HCT116 (cell line): ENCODE data around the gene ASAP3. TPM values are rescaled to one million over a fixed set of nuclear protein-coding genes. Genes with fewer than 3 reads are reported as not detected.

ENCODE experiments used
- ATAC-seq: fragments of 200-7000 bp; cut with Tn5 transposase; 2 replicates; pipeline ENCODE4 v1.9.1; 2020; ENCODE audit warnings: mild to moderate bottlenecking, moderate library complexity
- BruUV-seq: library from RNA; stranded (reverse); fragments of 400-500 nt; replicated peaks from 2 replicates; lab custom pipeline; 2021; lab: Mats Ljungman, UMichigan
- CTCF ChIA-PET: fragments of 300-600 bp; sonication (Branson Sonifier 250); formaldehyde crosslinking; loops from one replicate; lab custom pipeline; 2021; ENCODE audit warnings: antibody characterized with exemption; lab: Charles Lee
- POLR2A ChIA-PET: fragments of 300-600, 350-600 bp; sonication (Branson Sonifier 250); formaldehyde crosslinking; loops from one replicate; lab custom pipeline; 2021; ENCODE audit warnings: antibody characterized with exemption; lab: Charles Lee
- RAD21 ChIA-PET, 2 experiments: fragments of 300-600 bp; sonication (Branson Sonifier 250); formaldehyde crosslinking; loops; one replicate each; lab custom pipeline; 2023; ENCODE audit warnings: low total read pairs in 2 of 2; ENCODE audit not compliant: uncharacterized antibody in 2 of 2, unreplicated experiment in 2 of 2, low non-redundant PET in 1 of 2; lab: Charles Lee
- DNase-seq: peaks from one replicate; pipeline ENCODE4 v3.0.0-alpha.2; 2010; ENCODE audit warnings: low read depth, low spot score
- H2AFZ ChIP-seq: fragments of 200-600 bp; shearing (Covaris generic), sonication (generic); 2 replicates; pipeline ENCODE4 v1.6.1; 2017; ENCODE audit warnings: low read depth, mixed run types, mixed read lengths, antibody characterized with exemption, low read length; ENCODE audit not compliant: poor library complexity, severe bottlenecking
- H3K27ac ChIP-seq: 2 replicates; pipeline ENCODE4 v1.5.1; 2012; ENCODE audit warnings: low read depth, low read length
- H3K27me3 ChIP-seq: fragments of 200-600 bp; sonication (generic); 2 replicates; pipeline ENCODE4 v1.6.1; 2016; ENCODE audit warnings: mixed run types, low read length, mixed read lengths; ENCODE audit not compliant: insufficient read depth
- H3K36me3 ChIP-seq, 2 experiments: fragments of 200-500 bp in 1 of 2; fragments of 200-600 bp in 1 of 2; sonication (Bioruptor generic) in 1 of 2; sonication (generic) in 1 of 2; 2 replicates each; pipeline versions ENCODE4 v1.5.1 to v1.6.1; 2014 to 2016; ENCODE audit warnings: low read length in 2 of 2, inconsistent platforms in 1 of 2, mixed read lengths in 1 of 2, mixed run types in 1 of 2; ENCODE audit not compliant: insufficient read depth in 2 of 2, control insufficient read depth in 1 of 2
- H3K4me1 ChIP-seq, 2 experiments: fragments of 200-600 bp in 1 of 2; sonication (generic) in 1 of 2; 2 replicates each; pipeline versions ENCODE4 v1.5.1 to v1.6.1; 2012 to 2017; ENCODE audit warnings: low read length in 2 of 2, inconsistent platforms in 1 of 2, mild to moderate bottlenecking in 1 of 2, mixed read lengths in 1 of 2, mixed run types in 1 of 2, moderate library complexity in 1 of 2; ENCODE audit not compliant: insufficient read depth in 2 of 2, control insufficient read depth in 1 of 2
- H3K4me2 ChIP-seq: fragments of 200-600 bp; sonication (generic); 2 replicates; pipeline ENCODE4 v1.6.1; 2017; ENCODE audit warnings: mixed run types, low read length, mixed read lengths
- H3K4me3 ChIP-seq, 2 experiments: fragments of 200-600 bp in 1 of 2; sonication (generic) in 1 of 2; replicated peaks in 1 of 2; 2 replicates each; pipeline ENCODE4 v1.5.1; 2011 to 2016; ENCODE audit warnings: low read length in 2 of 2, control low read depth in 1 of 2, low read depth in 1 of 2, mild to moderate bottlenecking in 1 of 2, mixed read lengths in 1 of 2, mixed run types in 1 of 2
- H3K79me2 ChIP-seq: fragments of 200-600 bp; sonication (generic); 2 replicates; pipeline ENCODE4 v1.6.1; 2017; ENCODE audit warnings: mild to moderate bottlenecking, mixed run types, low read length, moderate library complexity, mixed read lengths; ENCODE audit not compliant: insufficient read depth
- H3K9ac ChIP-seq: fragments of 200-600 bp; sonication (generic); 2 replicates; pipeline ENCODE4 v1.6.1; 2016; ENCODE audit warnings: low read length, mixed read lengths
- H3K9me2 ChIP-seq: fragments of 200-600 bp; sonication (generic), shearing (Covaris generic); 2 replicates; pipeline ENCODE4 v1.6.1; 2017; ENCODE audit warnings: mixed run types, mild to moderate bottlenecking, moderate library complexity; ENCODE audit not compliant: insufficient read depth
- H3K9me3 ChIP-seq, 2 experiments: fragments of 200-500 bp in 1 of 2; fragments of 200-600 bp in 1 of 2; sonication (Bioruptor generic) in 1 of 2; sonication (generic) in 1 of 2; 2 replicates each; pipeline ENCODE4 v1.6.1; 2014 to 2017; ENCODE audit warnings: low read length in 2 of 2, mixed read lengths in 2 of 2, inconsistent platforms in 1 of 2, low read depth in 1 of 2, mild to moderate bottlenecking in 1 of 2, mixed run types in 1 of 2, moderate library complexity in 1 of 2; ENCODE audit not compliant: control insufficient read depth in 1 of 2, insufficient read depth in 1 of 2
- H4K20me1 ChIP-seq: fragments of 200-600 bp; sonication (generic), shearing (Covaris generic); 2 replicates; pipeline ENCODE4 v1.6.1; 2017; ENCODE audit warnings: mixed run types, mild to moderate bottlenecking, moderate library complexity; ENCODE audit not compliant: insufficient read depth
- ATF3 ChIP-seq: IDR thresholded peaks from 2 replicates; pipeline ENCODE4 v1.6.1; 2012
- CBX3 ChIP-seq: IDR thresholded peaks from 2 replicates; pipeline ENCODE4 v1.6.1; 2012; ENCODE audit warnings: low read depth
- CEBPB ChIP-seq: IDR thresholded peaks from 2 replicates; pipeline ENCODE4 v1.6.1; 2012; ENCODE audit warnings: low read depth
- CTCF ChIP-seq, 3 experiments: fragments of 200-600 bp in 1 of 3; sonication (generic) in 1 of 3; IDR thresholded peaks in 2 of 3; conservative IDR thresholded peaks in 1 of 3; 2 replicates each; pipeline ENCODE4 v1.5.1; 2012 to 2017; ENCODE audit warnings: low read depth in 2 of 3, low read length in 2 of 3, antibody characterized with exemption in 1 of 3, borderline replicate concordance in 1 of 3, control low read depth in 1 of 3, mild to moderate bottlenecking in 1 of 3, mixed read lengths in 1 of 3, mixed run types in 1 of 3, moderate library complexity in 1 of 3; ENCODE audit not compliant: insufficient read depth in 1 of 3
- EGR1 ChIP-seq: IDR thresholded peaks from 2 replicates; pipeline ENCODE4 v1.6.1; 2012; ENCODE audit warnings: low read depth
- ELF1 ChIP-seq: IDR thresholded peaks from 2 replicates; pipeline ENCODE4 v1.6.1; 2012; ENCODE audit warnings: low read depth, borderline replicate concordance
- EZH2 ChIP-seq: fragments of 200-600 bp; sonication (generic); IDR thresholded peaks from 2 replicates; pipeline ENCODE4 v1.6.1; 2017; ENCODE audit warnings: antibody characterized with exemption, mixed run types
- EZH2phosphoT487 ChIP-seq: fragments of 200-600 bp; IDR thresholded peaks from 2 replicates; pipeline ENCODE4 v1.6.1; 2018; ENCODE audit warnings: antibody characterized with exemption, borderline replicate concordance
- FOSL1 ChIP-seq: IDR thresholded peaks from 2 replicates; pipeline ENCODE4 v1.6.1; 2012; ENCODE audit warnings: low read depth
- MAX ChIP-seq: IDR thresholded peaks from 2 replicates; pipeline ENCODE4 v1.6.1; 2012
- POLR2A ChIP-seq: IDR thresholded peaks from 2 replicates; pipeline ENCODE4 v1.7.0; 2011; ENCODE audit warnings: borderline replicate concordance; ENCODE audit not compliant: insufficient read depth, insufficient read length; ENCODE audit errors: extremely low read depth
- POLR2AphosphoS5 ChIP-seq: IDR thresholded peaks from 2 replicates; pipeline ENCODE4 v1.6.1; 2011; ENCODE audit warnings: mild to moderate bottlenecking, low read depth, low read length, moderate library complexity
- RAD21 ChIP-seq: IDR thresholded peaks from 2 replicates; pipeline ENCODE4 v1.6.1; 2012; ENCODE audit warnings: low read depth, mild to moderate bottlenecking
- REST ChIP-seq: IDR thresholded peaks from 2 replicates; pipeline ENCODE4 v1.6.1; 2012; ENCODE audit warnings: low read depth
- SIN3A ChIP-seq: IDR thresholded peaks from 2 replicates; pipeline ENCODE4 v1.6.1; 2012; ENCODE audit warnings: low read depth
- SP1 ChIP-seq: IDR thresholded peaks from 2 replicates; pipeline ENCODE4 v1.6.1; 2012; ENCODE audit warnings: low read depth
- SRF ChIP-seq: IDR thresholded peaks from 2 replicates; pipeline ENCODE4 v1.6.1; 2012; ENCODE audit warnings: low read depth
- TCF7L2 ChIP-seq: IDR thresholded peaks from 2 replicates; pipeline ENCODE4 v1.7.0; 2011; ENCODE audit warnings: borderline replicate concordance, inconsistent platforms; ENCODE audit not compliant: insufficient read depth, insufficient read length; ENCODE audit errors: extremely low read depth
- ZFX ChIP-seq: fragments of 450-650 bp; IDR thresholded peaks from 2 replicates; pipeline ENCODE4 v1.6.1; 2017
- ZNF274 ChIP-seq: fragments of 200-500 bp; sonication (Bioruptor generic); IDR thresholded peaks from 2 replicates; pipeline ENCODE4 v1.6.1; 2014; ENCODE audit warnings: mild to moderate bottlenecking, low read depth, low read length, inconsistent platforms
- intact Hi-C: fragments of 100-400 bp; cut with micrococcal nuclease; formaldehyde crosslinking; loops from 2 replicates; pipeline ENCODE4 v1.10.0; 2022
- total RNA-seq: library from RNA; stranded (reverse); gene quantifications from one replicate; pipeline ENCODE4 v1.2.1, GENCODE V29; 2021; ENCODE audit not compliant: unreplicated experiment

The ASAP3 gene
- total RNA-seq, 1 experiment from 2014 or later, result 19.7 TPM

GRCh38 chr1:23395154-23395724, 88.7 kb downstream of the ASAP3 start (continued):
- TF ChIP-seq POLR2AphosphoS5, result no peak
- no peak for TF ChIP-seq MAX
- no peak for TF ChIP-seq CBX3
- TF ChIP-seq CEBPB, result no peak
- TF ChIP-seq REST, result no peak
- TF ChIP-seq ATF3, result no peak

- intact Hi-C loops, result no loop called here
- H3K4me2 ChIP-seq, result no peak overlapping the region
- H3K4me1 ChIP-seq, result peaks cover 0 to 14% of the 10 kb centered on the region in 2 experiments; a peak in 2 of 4 replicates
- no TSS peak for BruUV-seq
- H4K20me1 ChIP-seq, result no peaks in the 10 kb centered on the region
- RAD21 ChIA-PET, result no interaction called here
- DNase-seq (no peak), ATAC-seq (no peak)
- H3K9ac ChIP-seq, result no peak overlapping the region
- H3K9me3 ChIP-seq, result no peaks in the 10 kb centered on the region
- H3K79me2 ChIP-seq, result no peaks in the 10 kb centered on the region
- no peaks in the 10 kb centered on the region for H3K9me2 ChIP-seq
- POLR2A ChIA-PET, result interaction anchor here (1.2 to 1.9 kb wide), 2 partner anchors 9 to 50 kb away, joined by 3 to 8 read pairs; partner anchors contain the start of gene HNRNPR
- H3K27me3 ChIP-seq, result no peaks in the 10 kb centered on the region
- H2AFZ ChIP-seq, result no peak overlapping the region
- H3K4me3 ChIP-seq, result no peak overlapping the region
- no peak overlapping the region for H3K27ac ChIP-seq
- no peaks in the 10 kb centered on the region for H3K36me3 ChIP-seq
- CTCF ChIA-PET, result interaction anchor here (3.2 kb wide), 1 partner anchor 9 kb away, joined by 15 read pairs; no protein-coding TSS in a partner anchor
- TF ChIP-seq ELF1 (no peak), SIN3A (no peak), TCF7L2 (no peak), POLR2A (no peak), SRF (no peak), FOSL1 (no peak), ZFX (no peak), CTCF (IDR thresholded peaks at IDR 0.05 in 2 of 3, conservative IDR thresholded peaks at IDR 0.05 in 1 of 3; ENCODE audit: borderline replicate concordance in 1 of 3, insufficient read depth in 1 of 3, low read depth in 2 of 3, low read length in 2 of 3) (no peak), EZH2phosphoT487 (no peak), SP1 (no peak), ATF3 (no peak), MAX (no peak), CBX3 (no peak), RAD21 (no peak), EZH2 (no peak), EGR1 (no peak), ZNF274 (no peak)
Measured at GRCh38 chr1:23394684-23395083, 89.3 kb downstream of the ASAP3 start.
